Neutrophil (primary cell): ENCODE results near the gene HRH1.

Source experiments
- H3K27ac ChIP-seq: fragments of 200-600 bp; sonication (generic); 2 replicates; pipeline ENCODE4 v1.5.1; 2016; ENCODE audit warnings: mild to moderate bottlenecking, moderate library complexity
- H3K27me3 ChIP-seq: fragments of 200-600 bp; sonication (generic); 2 replicates; pipeline ENCODE4 v1.6.0; 2016; ENCODE audit warnings: mild to moderate bottlenecking
- H3K36me3 ChIP-seq: fragments of 200-600 bp; sonication (generic); 2 replicates; pipeline ENCODE4 v1.5.1; 2017
- H3K4me1 ChIP-seq, 2 experiments: fragments of 200-600 bp in 1 of 2; sonication (generic) in 1 of 2; 1 replicate in 1 of 2; 2 replicates in 1 of 2; pipeline versions ENCODE4 v1.5.1 to v1.6.1; 2013 to 2016; ENCODE audit warnings: low read depth in 1 of 2, low read length in 1 of 2, mild to moderate bottlenecking in 1 of 2, moderate library complexity in 1 of 2; ENCODE audit not compliant: control insufficient read depth in 1 of 2, insufficient read depth in 1 of 2
- H3K4me3 ChIP-seq, 2 experiments: fragments of 200-600 bp in 1 of 2; sonication (generic) in 1 of 2; 1 replicate in 1 of 2; 2 replicates in 1 of 2; pipeline ENCODE4 v1.5.1; 2013 to 2016; ENCODE audit warnings: low read depth in 1 of 2, low read length in 1 of 2, mild to moderate bottlenecking in 1 of 2, moderate library complexity in 1 of 2
- H3K9me3 ChIP-seq: fragments of 200-600 bp; sonication (generic); 2 replicates; pipeline ENCODE4 v1.5.1; 2016
- TF ChIP-seq, protein P1 (sequence below): fragments of 200-600 bp; sonication (generic); IDR thresholded peaks from 2 replicates; pipeline ENCODE4 v1.5.1; 2016; ENCODE audit warnings: antibody characterized with exemption

The HRH1 gene

DNA sequence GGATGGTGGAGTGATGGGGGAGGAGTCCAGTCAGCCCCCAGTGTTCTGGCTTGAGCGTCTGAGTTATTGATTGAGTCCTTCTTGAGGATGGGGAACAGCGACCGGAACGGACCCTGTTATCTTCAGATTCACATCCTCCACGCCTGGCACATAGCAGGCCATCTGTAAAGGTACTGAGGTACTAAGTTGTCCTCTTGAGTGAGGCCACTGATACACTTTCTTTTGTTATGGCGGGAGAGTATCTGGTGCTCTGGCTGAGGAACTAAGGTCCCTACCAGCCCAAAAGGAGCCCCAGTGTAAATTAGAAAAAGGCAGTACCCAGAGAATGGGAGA is 16.7 kb upstream of the HRH1 start:
- no peak overlapping the region for H3K27ac ChIP-seq
- TF ChIP-seq, protein P1, sequence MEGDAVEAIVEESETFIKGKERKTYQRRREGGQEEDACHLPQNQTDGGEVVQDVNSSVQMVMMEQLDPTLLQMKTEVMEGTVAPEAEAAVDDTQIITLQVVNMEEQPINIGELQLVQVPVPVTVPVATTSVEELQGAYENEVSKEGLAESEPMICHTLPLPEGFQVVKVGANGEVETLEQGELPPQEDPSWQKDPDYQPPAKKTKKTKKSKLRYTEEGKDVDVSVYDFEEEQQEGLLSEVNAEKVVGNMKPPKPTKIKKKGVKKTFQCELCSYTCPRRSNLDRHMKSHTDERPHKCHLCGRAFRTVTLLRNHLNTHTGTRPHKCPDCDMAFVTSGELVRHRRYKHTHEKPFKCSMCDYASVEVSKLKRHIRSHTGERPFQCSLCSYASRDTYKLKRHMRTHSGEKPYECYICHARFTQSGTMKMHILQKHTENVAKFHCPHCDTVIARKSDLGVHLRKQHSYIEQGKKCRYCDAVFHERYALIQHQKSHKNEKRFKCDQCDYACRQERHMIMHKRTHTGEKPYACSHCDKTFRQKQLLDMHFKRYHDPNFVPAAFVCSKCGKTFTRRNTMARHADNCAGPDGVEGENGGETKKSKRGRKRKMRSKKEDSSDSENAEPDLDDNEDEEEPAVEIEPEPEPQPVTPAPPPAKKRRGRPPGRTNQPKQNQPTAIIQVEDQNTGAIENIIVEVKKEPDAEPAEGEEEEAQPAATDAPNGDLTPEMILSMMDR, result no peak

DNA sequence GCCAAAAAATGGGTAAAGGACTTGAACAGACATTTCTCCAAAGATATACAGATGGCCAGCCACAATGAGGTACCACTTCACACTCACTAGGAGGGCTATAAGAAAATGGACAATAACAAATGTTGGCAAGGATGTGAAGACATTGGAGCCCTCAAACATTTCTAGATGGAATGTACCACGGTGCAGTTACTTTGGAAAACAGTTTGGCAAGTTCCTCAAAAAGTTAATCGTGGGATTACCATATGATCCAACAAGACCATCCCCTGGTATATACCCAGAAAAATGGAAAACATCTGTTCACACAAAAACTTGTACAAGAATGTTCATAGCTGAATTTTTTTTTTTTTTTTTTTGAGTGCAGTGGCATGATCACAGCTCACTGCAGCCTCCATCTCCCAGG is 15.9 kb upstream of the HRH1 start:
- no peaks in the 10 kb centered on the region for H3K36me3 ChIP-seq
- no peak overlapping the region for H3K4me3 ChIP-seq
- no peak overlapping the region for H3K27ac ChIP-seq
- H3K27me3 ChIP-seq, result peaks cover 6% of the 10 kb centered on the region
- TF ChIP-seq, protein P1, result no peak
- H3K4me1 ChIP-seq, result peaks cover 7 to 9% of the 10 kb centered on the region in 2 experiments
- H3K9me3 ChIP-seq, result no peaks in the 10 kb centered on the region

More for the DNA sequence above, 16.7 kb upstream of the HRH1 start:
- Histone ChIP-seq H3K4me3 (no peak overlapping the region), H3K4me1 (peaks cover 7 to 9% of the 10 kb centered on the region in 2 experiments), H3K27me3 (peaks cover 6% of the 10 kb centered on the region), H3K36me3 (no peaks in the 10 kb centered on the region), H3K9me3 (no peaks in the 10 kb centered on the region)

DNA sequence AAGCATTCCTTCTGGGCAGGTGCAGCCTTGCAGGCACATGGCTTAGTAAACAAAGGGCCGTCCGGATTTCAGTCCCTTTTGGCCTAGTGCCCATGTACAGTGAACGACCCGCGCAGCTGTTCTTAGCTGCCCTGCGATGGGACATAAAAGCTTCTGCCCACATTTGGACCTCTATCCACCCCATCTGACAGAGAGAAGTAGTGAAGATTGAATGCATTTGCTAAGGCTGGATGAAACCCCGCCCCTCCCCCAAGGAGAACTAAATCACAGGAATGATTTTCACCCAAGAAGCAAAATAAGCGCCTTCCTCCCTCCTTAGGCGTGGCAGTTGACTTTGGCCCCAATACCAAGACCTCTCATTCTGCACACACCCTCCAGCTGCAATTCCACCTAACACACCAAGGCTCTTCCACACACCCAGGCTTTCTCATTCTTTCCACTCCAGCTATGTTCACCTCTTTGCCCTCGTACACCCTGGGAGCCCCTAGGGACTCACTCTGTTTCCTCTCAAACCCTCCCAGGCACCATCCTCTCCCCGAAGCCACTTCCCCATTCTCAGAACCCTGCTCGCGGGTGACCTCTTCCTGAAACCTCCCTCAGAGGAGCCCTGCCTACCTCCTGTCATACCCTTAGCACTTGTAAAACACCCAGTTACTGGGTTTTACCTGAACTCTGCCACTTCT is 14.1 kb upstream of the HRH1 start:
- Histone ChIP-seq H3K27ac (no peak overlapping the region), H3K4me1 (peaks cover 7 to 9% of the 10 kb centered on the region in 2 experiments), H3K36me3 (no peaks in the 10 kb centered on the region), H3K4me3 (no peak overlapping the region), H3K9me3 (no peaks in the 10 kb centered on the region), H3K27me3 (peaks cover 7% of the 10 kb centered on the region)
- TF ChIP-seq, protein P1, result no peak

DNA sequence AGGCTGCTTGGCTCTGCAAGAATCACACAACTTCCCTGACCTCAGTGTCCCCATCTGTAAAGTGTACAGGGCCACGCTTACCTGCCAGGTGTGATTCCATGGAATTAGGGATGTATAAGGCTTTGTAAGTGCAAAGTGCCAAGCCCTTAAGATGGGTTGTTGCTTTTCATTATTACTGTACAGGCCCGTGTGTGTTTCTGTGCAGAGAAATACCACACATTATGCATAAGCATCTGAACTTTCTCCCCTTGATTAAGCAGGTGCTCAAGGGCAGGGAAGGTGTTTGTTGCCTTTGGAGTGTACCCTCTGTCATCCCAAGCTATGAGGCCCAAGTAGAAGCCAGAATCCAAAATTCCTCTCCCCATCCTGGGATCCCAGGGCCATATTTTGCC is 13.6 kb upstream of the HRH1 start:
- H3K27ac ChIP-seq, result no peak overlapping the region

DNA sequence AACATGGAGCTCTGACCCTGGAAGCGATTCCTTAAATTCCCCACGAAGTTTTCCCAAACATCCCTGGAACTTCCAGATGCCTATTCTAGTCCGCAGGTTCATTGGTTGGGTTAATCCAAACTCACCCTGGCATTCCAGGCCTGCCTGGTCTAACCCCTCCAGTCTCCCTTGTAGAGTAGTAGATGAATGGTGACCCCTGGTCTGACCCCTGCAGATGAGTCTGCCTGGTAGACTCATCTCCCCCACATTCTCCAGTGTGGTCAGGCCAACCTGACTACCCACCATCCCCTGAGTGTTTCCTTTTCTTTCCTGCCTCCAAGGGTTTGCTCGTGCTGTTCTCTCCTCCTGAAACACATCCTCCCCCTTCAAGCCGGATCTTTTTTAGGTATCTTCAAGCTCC is 10.8 kb upstream of the HRH1 start:
- Histone ChIP-seq H3K4me3 (no peak overlapping the region), H3K27ac (no peak overlapping the region), H3K9me3 (no peaks in the 10 kb centered on the region), H3K36me3 (no peaks in the 10 kb centered on the region), H3K4me1 (peaks cover 7 to 9% of the 10 kb centered on the region in 2 experiments), H3K27me3 (peaks cover 26% of the 10 kb centered on the region)
- TF ChIP-seq, protein P1, result no peak

More for the DNA sequence above, 13.6 kb upstream of the HRH1 start:
- H3K4me3 ChIP-seq, result no peak overlapping the region
- no peaks in the 10 kb centered on the region for H3K9me3 ChIP-seq
- TF ChIP-seq, protein P1, result no peak
- H3K36me3 ChIP-seq, result no peaks in the 10 kb centered on the region
- H3K4me1 ChIP-seq, result peaks cover 7 to 9% of the 10 kb centered on the region in 2 experiments
- H3K27me3 ChIP-seq, result peaks cover 13% of the 10 kb centered on the region
